Gastrocnemius medialis (tissue), 4 donors: ENCODE measurements around the gene ZFC3H1.

ENCODE experiments used
- POLR2A ChIP-seq, 2 donors: fragments of 450-650 bp; IDR thresholded peaks; one replicate each; pipeline ENCODE4 v1.6.1; 2017; ENCODE audit warnings: antibody characterized with exemption in 2 of 2, mild to moderate bottlenecking in 2 of 2, moderate library complexity in 2 of 2
- TF ChIP-seq, protein P1 (sequence below), 5 experiments: fragments of 450-650 bp in 3 of 5; fragments of 200-600 bp in 2 of 5; sonication (generic) in 2 of 5; IDR thresholded peaks in 4 of 5; conservative IDR thresholded peaks in 1 of 5; 1 replicate in 4 of 5; 2 replicates in 1 of 5; pipeline ENCODE4 v1.5.1; 2016 to 2019; ENCODE audit warnings: antibody characterized with exemption in 5 of 5, mild to moderate bottlenecking in 3 of 5, moderate library complexity in 3 of 5

DNA sequence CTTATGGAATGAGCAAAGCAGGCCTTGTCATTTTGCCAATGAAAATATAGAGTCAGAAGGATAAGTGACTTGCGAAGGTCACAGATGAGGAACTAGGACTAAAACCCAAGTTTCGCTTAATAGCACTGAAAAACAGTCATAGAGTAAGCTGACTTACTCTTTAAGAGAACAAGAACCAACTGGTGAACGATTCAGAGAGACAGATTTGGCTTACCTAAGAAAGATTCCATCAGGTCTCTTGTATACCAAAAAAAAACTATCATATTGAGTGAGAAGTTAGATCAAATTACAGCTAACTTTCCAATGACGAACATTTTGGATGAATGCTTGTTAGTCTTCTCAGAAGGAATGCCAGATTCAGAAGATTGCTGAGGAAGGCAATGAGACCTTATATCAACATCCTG, 74.2 kb downstream of the ZFC3H1 start:
- TF ChIP-seq POLR2A (IDR thresholded peaks at IDR 0.05) = no peak
- TF ChIP-seq, protein P1, sequence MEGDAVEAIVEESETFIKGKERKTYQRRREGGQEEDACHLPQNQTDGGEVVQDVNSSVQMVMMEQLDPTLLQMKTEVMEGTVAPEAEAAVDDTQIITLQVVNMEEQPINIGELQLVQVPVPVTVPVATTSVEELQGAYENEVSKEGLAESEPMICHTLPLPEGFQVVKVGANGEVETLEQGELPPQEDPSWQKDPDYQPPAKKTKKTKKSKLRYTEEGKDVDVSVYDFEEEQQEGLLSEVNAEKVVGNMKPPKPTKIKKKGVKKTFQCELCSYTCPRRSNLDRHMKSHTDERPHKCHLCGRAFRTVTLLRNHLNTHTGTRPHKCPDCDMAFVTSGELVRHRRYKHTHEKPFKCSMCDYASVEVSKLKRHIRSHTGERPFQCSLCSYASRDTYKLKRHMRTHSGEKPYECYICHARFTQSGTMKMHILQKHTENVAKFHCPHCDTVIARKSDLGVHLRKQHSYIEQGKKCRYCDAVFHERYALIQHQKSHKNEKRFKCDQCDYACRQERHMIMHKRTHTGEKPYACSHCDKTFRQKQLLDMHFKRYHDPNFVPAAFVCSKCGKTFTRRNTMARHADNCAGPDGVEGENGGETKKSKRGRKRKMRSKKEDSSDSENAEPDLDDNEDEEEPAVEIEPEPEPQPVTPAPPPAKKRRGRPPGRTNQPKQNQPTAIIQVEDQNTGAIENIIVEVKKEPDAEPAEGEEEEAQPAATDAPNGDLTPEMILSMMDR (IDR thresholded peaks at IDR 0.05 in 4 of 5, conservative IDR thresholded peaks at IDR 0.05 in 1 of 5) = no peak
